MCF 10A (cell line): ENCODE data around the gene PCNX1. TPM values are rescaled to one million over a fixed set of nuclear protein-coding genes. Genes with fewer than 3 reads are reported as not detected.
"Not testable (repeated sequence)": the region's sequence is repeated elsewhere in the genome, so short reads cannot be mapped to it uniquely, and the experiment has no call there.

Experiments used
- BruUV-seq: library from RNA; stranded (reverse); fragments of 400-500 nt; replicated peaks from 2 replicates; lab custom pipeline; 2021; lab: Mats Ljungman, UMichigan
- CTCF ChIA-PET: fragments of 300-600 bp; sonication (Branson Sonifier 250); formaldehyde crosslinking; extraction: SDS; loops from one replicate; lab custom pipeline; 2021; ENCODE audit warnings: antibody characterized with exemption, inconsistent platforms; lab: Yijun Ruan, JAX
- POLR2A ChIA-PET: fragments of 300-600, 350-650 bp; sonication (Branson Sonifier 250); formaldehyde crosslinking; extraction: SDS; loops from one replicate; lab custom pipeline; 2020; ENCODE audit warnings: antibody characterized with exemption, inconsistent platforms; lab: Yijun Ruan, JAX
- DNase-seq: peaks from one replicate; pipeline ENCODE4 v3.0.0-alpha.2; 2018; ENCODE audit not compliant: unreplicated experiment
- H3K27ac Mint-ChIP-seq: one replicate; pipeline ENCODE4 v1.8.0; 2022; ENCODE audit warnings: mild to moderate bottlenecking, low read depth, mixed read lengths; ENCODE audit not compliant: unreplicated experiment
- H3K27me3 Mint-ChIP-seq: one replicate; pipeline ENCODE4 v1.8.0; 2022; ENCODE audit warnings: mixed read lengths; ENCODE audit not compliant: insufficient read depth, unreplicated experiment
- H3K36me3 Mint-ChIP-seq: one replicate; pipeline ENCODE4 v1.8.0; 2022; ENCODE audit warnings: mild to moderate bottlenecking, moderate library complexity, mixed read lengths; ENCODE audit not compliant: insufficient read depth, unreplicated experiment
- H3K4me1 Mint-ChIP-seq: one replicate; pipeline ENCODE4 v1.8.0; 2022; ENCODE audit warnings: mixed read lengths; ENCODE audit not compliant: insufficient read depth, unreplicated experiment
- H3K4me3 Mint-ChIP-seq: one replicate; pipeline ENCODE4 v1.8.0; 2022; ENCODE audit warnings: mild to moderate bottlenecking, moderate library complexity, mixed read lengths; ENCODE audit not compliant: unreplicated experiment
- H3K9me3 Mint-ChIP-seq: one replicate; pipeline ENCODE4 v1.8.0; 2022; ENCODE audit warnings: mixed read lengths; ENCODE audit not compliant: unreplicated experiment
- CTCF ChIP-seq: fragments of 200-600 bp; IDR thresholded peaks from one replicate; pipeline ENCODE4 v1.8.0; 2022; ENCODE audit warnings: antibody characterized with exemption, mild to moderate bottlenecking; ENCODE audit not compliant: unreplicated experiment
- intact Hi-C: fragments of 100-400 bp; cut with micrococcal nuclease; formaldehyde crosslinking; loops from 2 replicates; pipeline ENCODE4 v1.14.1; 2022
- total RNA-seq: library from RNA; stranded (reverse); gene quantifications from 2 replicates; pipeline ENCODE4 v1.2.3, GENCODE V29; 2022

PCNX1 gene
- total RNA-seq, 1 experiment from 2014 or later, result 55.6 TPM

- no peaks in the 10 kb centered on the region for H3K36me3 Mint-ChIP-seq
- no peak overlapping the region for H3K4me3 Mint-ChIP-seq
- H3K9me3 Mint-ChIP-seq, result no peaks in the 10 kb centered on the region
- H3K27ac Mint-ChIP-seq, result peak overlapping the region; percentile 25
- POLR2A ChIA-PET, result interaction anchor here (0.6 to 2.9 kb wide), 8 partner anchors 14 to 125 kb away, joined by 3 to 16 read pairs (median 4); partner anchors contain the start of genes MAP3K9 and PCNX1
- H3K4me1 Mint-ChIP-seq, result peaks cover 21% of the 10 kb centered on the region
- BruUV-seq, result no TSS peak
- intact Hi-C loops, result no loop called here
- no peak for TF ChIP-seq CTCF
- CTCF ChIA-PET, result interaction anchor here (1.1 to 2.8 kb wide), 4 partner anchors 9 to 113 kb away, joined by 3 to 8 read pairs (median 4); partner anchors contain the start of gene PCNX1
- DNase-seq, result peak; percentile 33
- no peaks in the 10 kb centered on the region for H3K27me3 Mint-ChIP-seq
These were observed 26.8 kb downstream of the PCNX1 start for GRCh38 chr14:70934084-70934483.

- intact Hi-C loops, result no loop called here
- Mint-ChIP-seq H3K4me3 (peak overlapping the region; percentile 1), H3K36me3 (no peaks in the 10 kb centered on the region), H3K9me3 (no peaks in the 10 kb centered on the region), H3K4me1 (peaks cover 18% of the 10 kb centered on the region), H3K27me3 (no peaks in the 10 kb centered on the region), H3K27ac (peak overlapping the region; percentile 25)
- no peak for DNase-seq
- TF ChIP-seq CTCF, result no peak
- BruUV-seq, result no TSS peak
- ChIA-PET CTCF (interaction anchor here (0.9 to 2.8 kb wide), 4 partner anchors 14 to 113 kb away, joined by 3 to 8 read pairs (median 4); partner anchors contain the start of gene PCNX1), POLR2A (interaction anchor here (0.7 to 2.9 kb wide), 8 partner anchors 7 to 125 kb away, joined by 3 to 16 read pairs (median 4); partner anchors contain the start of genes MAP3K9 and PCNX1)
These were observed 27.4 kb downstream of the PCNX1 start for GRCh38 chr14:70934502-70935134.

GRCh38 chr14:70935135-70935534, 27.9 kb downstream of the PCNX1 start:
- BruUV-seq, result no TSS peak
- Mint-ChIP-seq H3K4me3 (no peak overlapping the region), H3K27ac (no peak overlapping the region), H3K27me3 (no peaks in the 10 kb centered on the region), H3K9me3 (no peaks in the 10 kb centered on the region), H3K4me1 (peaks cover 13% of the 10 kb centered on the region), H3K36me3 (no peaks in the 10 kb centered on the region)
- ChIA-PET POLR2A (interaction anchor here (0.7 to 2.9 kb wide), 5 partner anchors 8 to 30 kb away, joined by 3 to 16 read pairs (median 7); partner anchors contain the start of gene PCNX1), CTCF (interaction anchor here (0.9 to 1.7 kb wide), 3 partner anchors 14 to 114 kb away, joined by 3 to 4 read pairs (median 4); no protein-coding TSS in a partner anchor)
- no peak for DNase-seq
- intact Hi-C loops, result no loop called here
- TF ChIP-seq CTCF, result no peak

- DNase-seq, intact Hi-C loops, H3K9me3 Mint-ChIP-seq, H3K27me3 Mint-ChIP-seq, H3K27ac Mint-ChIP-seq, BruUV-seq, H3K4me3 Mint-ChIP-seq, H3K4me1 Mint-ChIP-seq: not testable (repeated sequence)
- POLR2A ChIA-PET, result interaction anchor here (1.1 kb wide), 1 partner anchor 9 kb away, joined by 3 read pairs; no protein-coding TSS in a partner anchor
- peaks cover 11% of the 10 kb centered on the region for H3K36me3 Mint-ChIP-seq
- CTCF ChIA-PET, result interaction anchor here (0.7 kb wide), 1 partner anchor 647 kb away, joined by 3 read pairs; no protein-coding TSS in a partner anchor
These were observed 32.4 kb downstream of the PCNX1 start for GRCh38 chr14:70939693-70940092.

- peaks cover 11% of the 10 kb centered on the region for H3K36me3 Mint-ChIP-seq
- CTCF ChIA-PET, result interaction anchor here (0.6 to 1.1 kb wide), 2 partner anchors 35 to 162 kb away, joined by 3 read pairs; partner anchors contain the start of gene PCNX1
- H3K4me1 Mint-ChIP-seq, H3K9me3 Mint-ChIP-seq, BruUV-seq, DNase-seq, H3K27me3 Mint-ChIP-seq, intact Hi-C loops, H3K27ac Mint-ChIP-seq, H3K4me3 Mint-ChIP-seq: not testable (repeated sequence)
- POLR2A ChIA-PET, result interaction anchor here (0.8 kb wide), 1 partner anchor 11 kb away, joined by 3 read pairs; no protein-coding TSS in a partner anchor
These were observed 34.5 kb downstream of the PCNX1 start for GRCh38 chr14:70941637-70942341.
